Ascending aorta (tissue), 2 donors: ENCODE data around the gene BRF1. TPM values are rescaled to one million over a fixed set of nuclear protein-coding genes. Genes with fewer than 3 reads are reported as not detected.

ENCODE experiments used
- DNase-seq, 2 donors: peaks; one replicate each; pipeline ENCODE4 v3.0.0-alpha.2; 2019; ENCODE audit warnings: low spot score in 2 of 2
- H3K27ac ChIP-seq, 2 donors: fragments of 200-600 bp; sonication (generic); one replicate each; pipeline ENCODE4 v1.5.1; 2016 to 2017; ENCODE audit warnings: mild to moderate bottlenecking in 1 of 2
- H3K27me3 ChIP-seq: fragments of 200-600 bp; sonication (generic); one replicate; pipeline ENCODE4 v1.5.1; 2017
- H3K36me3 ChIP-seq, 2 donors: fragments of 200-600 bp; sonication (generic); one replicate each; pipeline ENCODE4 v1.5.1; 2016
- H3K4me1 ChIP-seq, 2 donors: fragments of 200-600 bp; sonication (generic); one replicate each; pipeline ENCODE4 v1.5.1; 2016 to 2017; ENCODE audit warnings: mild to moderate bottlenecking in 1 of 2
- H3K4me3 ChIP-seq, 2 donors: fragments of 200-600 bp; sonication (generic); one replicate each; pipeline ENCODE4 v1.5.1; 2016 to 2017; ENCODE audit warnings: mild to moderate bottlenecking in 1 of 2
- H3K9me3 ChIP-seq, 2 donors: fragments of 200-600 bp; sonication (generic); one replicate each; pipeline ENCODE4 v1.5.1; 2016
- intact Hi-C: fragments of 100-400 bp; cut with DNase I; formaldehyde crosslinking; loops from one replicate; pipeline ENCODE4 v1.15.1; 2023
- total RNA-seq: library from RNA; depleted of rRNA; stranded (reverse); fragments of >200 nt; gene quantifications from one replicate; pipeline ENCODE4 v1.1.0, GENCODE V29; 2016
- TF ChIP-seq, protein P1 (sequence below), 3 experiments: fragments of 200-600 bp in 2 of 3; fragments of 450-650 bp in 1 of 3; sonication (generic) in 2 of 3; IDR thresholded peaks; one replicate each; pipeline ENCODE4 v1.5.1; 2016 to 2019; ENCODE audit warnings: antibody characterized with exemption in 3 of 3, mild to moderate bottlenecking in 1 of 3, moderate library complexity in 1 of 3

Gene BRF1
- total RNA-seq, 1 donor from 2014 or later, result 60.9 TPM

GRCh38 chr14:105269405-105269804, 31.4 kb downstream of the BRF1 start:
- peaks cover 3 to 20% of the 10 kb centered on the region in 2 donors for H3K36me3 ChIP-seq
- no peak overlapping the region for H3K27ac ChIP-seq
- intact Hi-C loops, result no loop called here
- H3K27me3 ChIP-seq, result no peaks in the 10 kb centered on the region
- no peaks in the 10 kb centered on the region for H3K9me3 ChIP-seq
- DNase-seq, result no peak
- H3K4me1 ChIP-seq, result no peaks in the 10 kb centered on the region
- TF ChIP-seq, protein P1, sequence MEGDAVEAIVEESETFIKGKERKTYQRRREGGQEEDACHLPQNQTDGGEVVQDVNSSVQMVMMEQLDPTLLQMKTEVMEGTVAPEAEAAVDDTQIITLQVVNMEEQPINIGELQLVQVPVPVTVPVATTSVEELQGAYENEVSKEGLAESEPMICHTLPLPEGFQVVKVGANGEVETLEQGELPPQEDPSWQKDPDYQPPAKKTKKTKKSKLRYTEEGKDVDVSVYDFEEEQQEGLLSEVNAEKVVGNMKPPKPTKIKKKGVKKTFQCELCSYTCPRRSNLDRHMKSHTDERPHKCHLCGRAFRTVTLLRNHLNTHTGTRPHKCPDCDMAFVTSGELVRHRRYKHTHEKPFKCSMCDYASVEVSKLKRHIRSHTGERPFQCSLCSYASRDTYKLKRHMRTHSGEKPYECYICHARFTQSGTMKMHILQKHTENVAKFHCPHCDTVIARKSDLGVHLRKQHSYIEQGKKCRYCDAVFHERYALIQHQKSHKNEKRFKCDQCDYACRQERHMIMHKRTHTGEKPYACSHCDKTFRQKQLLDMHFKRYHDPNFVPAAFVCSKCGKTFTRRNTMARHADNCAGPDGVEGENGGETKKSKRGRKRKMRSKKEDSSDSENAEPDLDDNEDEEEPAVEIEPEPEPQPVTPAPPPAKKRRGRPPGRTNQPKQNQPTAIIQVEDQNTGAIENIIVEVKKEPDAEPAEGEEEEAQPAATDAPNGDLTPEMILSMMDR (IDR thresholded peaks at IDR 0.05), result no peak
- H3K4me3 ChIP-seq, result no peak overlapping the region

- H3K36me3 ChIP-seq, result peaks cover 5 to 26% of the 10 kb centered on the region in 2 donors
- no peak overlapping the region for H3K4me3 ChIP-seq
- no peak for DNase-seq
- H3K4me1 ChIP-seq, result no peaks in the 10 kb centered on the region
- H3K27me3 ChIP-seq, result no peaks in the 10 kb centered on the region
- no peaks in the 10 kb centered on the region for H3K9me3 ChIP-seq
- intact Hi-C loops, result no loop called here
- H3K27ac ChIP-seq, result no peak overlapping the region
- TF ChIP-seq, protein P1 (IDR thresholded peaks at IDR 0.05), result no peak
Observed at GRCh38 chr14:105268736-105269354, 32.0 kb downstream of the BRF1 start.

DNA sequence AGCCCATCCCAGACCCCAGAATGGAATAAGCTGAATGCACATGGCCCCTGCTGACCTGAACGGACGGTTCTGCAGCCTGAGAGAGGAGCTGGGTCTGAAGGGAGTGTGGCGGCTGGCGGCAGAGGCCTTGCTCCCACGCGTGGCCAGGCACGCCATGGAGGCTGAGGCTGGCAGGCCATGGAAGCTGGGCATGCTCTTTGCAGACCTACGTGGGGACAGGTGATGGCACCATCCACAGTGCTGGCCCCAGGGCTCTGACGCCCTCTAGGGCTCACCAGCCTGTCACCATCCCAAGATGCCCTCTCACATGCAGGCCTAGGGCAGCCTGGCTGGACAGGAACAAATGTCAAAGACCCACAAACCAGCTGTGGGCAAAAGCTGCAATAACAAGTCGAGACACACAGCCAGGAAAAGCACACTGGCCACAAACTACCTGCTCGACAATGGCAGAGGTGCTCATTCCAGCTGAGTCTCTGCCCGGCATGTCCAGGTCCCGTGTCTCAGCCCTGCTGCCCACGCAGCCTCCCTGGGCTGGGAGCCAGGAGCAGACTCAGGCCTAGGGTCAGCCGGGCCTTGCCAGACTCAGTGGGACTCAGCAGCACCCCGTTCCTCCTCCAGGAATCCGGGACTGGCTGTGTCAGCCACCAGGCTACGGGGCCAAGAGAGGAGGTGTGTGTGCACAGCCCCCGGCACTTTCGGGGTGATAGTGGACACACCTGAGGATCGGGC, 32.8 kb downstream of the BRF1 start:
- intact Hi-C loops, result no loop called here
- Histone ChIP-seq H3K27me3 (no peaks in the 10 kb centered on the region), H3K9me3 (no peaks in the 10 kb centered on the region), H3K36me3 (peaks cover 5 to 27% of the 10 kb centered on the region in 2 donors), H3K27ac (no peak overlapping the region), H3K4me3 (no peak overlapping the region), H3K4me1 (no peaks in the 10 kb centered on the region)
- TF ChIP-seq, protein P1 (IDR thresholded peaks at IDR 0.05), result no peak
- DNase-seq, result no peak

DNA sequence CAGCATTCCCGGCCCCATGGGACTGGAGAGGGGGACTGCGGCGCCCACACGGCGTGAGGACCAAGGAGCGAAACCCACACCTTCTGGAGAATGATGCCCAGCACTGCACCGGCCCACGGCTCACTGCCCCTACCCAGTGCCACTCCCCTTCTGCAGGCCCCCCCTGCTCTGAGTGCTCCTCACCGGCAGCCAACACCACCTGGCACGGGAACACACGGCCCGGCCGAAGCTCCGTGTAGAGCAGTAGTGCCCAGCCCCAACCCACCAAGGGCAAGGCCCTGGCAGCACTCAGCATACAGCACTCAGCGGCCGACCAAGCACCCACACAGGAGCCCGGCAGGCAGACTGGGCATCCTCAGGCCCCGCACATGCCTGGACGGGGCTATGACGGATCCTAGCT, 39.0 kb downstream of the BRF1 start:
- Histone ChIP-seq H3K27me3 (no peaks in the 10 kb centered on the region), H3K4me1 (no peaks in the 10 kb centered on the region), H3K36me3 (peaks cover 6 to 8% of the 10 kb centered on the region in 2 donors), H3K9me3 (no peaks in the 10 kb centered on the region), H3K4me3 (no peak overlapping the region), H3K27ac (no peak overlapping the region)
- DNase-seq, result no peak
- TF ChIP-seq, protein P1 (IDR thresholded peaks at IDR 0.05), result no peak
- intact Hi-C loops, result no loop called here

GRCh38 chr14:105260959-105261358, 39.8 kb downstream of the BRF1 start:
- Histone ChIP-seq H3K36me3 (peaks cover 8 to 10% of the 10 kb centered on the region in 2 donors), H3K27ac (no peak overlapping the region), H3K9me3 (no peaks in the 10 kb centered on the region), H3K4me1 (no peaks in the 10 kb centered on the region), H3K27me3 (no peaks in the 10 kb centered on the region), H3K4me3 (no peak overlapping the region)
- intact Hi-C loops, result no loop called here
- TF ChIP-seq, protein P1 (IDR thresholded peaks at IDR 0.05), result no peak
- DNase-seq, result no peak
